A549 treated with Mapracorat at 1 μM for 4 hours (cell line): ENCODE measurements around the gene TMEFF2. TPM values are rescaled to one million over a fixed set of nuclear protein-coding genes. Genes with fewer than 3 reads are reported as not detected.

ENCODE experiments used
- total RNA-seq: library from RNA; stranded (reverse); fragments of 200-300 nt; extraction: Qiagen RNA extraction; gene quantifications from 5 replicates; pipeline ENCODE4 v1.2.3, GENCODE V29; 2022

Gene TMEFF2
- 0.27 to 1.4 TPM (median 0.34 TPM) in 5 replicates for total RNA-seq

GRCh38 chr2:192194866-192195547 is at the start of gene TMEFF2:
TMEFF2 (minus strand) TSS chr2:192194933; CDS start chr2:192194524, 409 bp downstream.

